GF-D8 (cell line): Measurements from ENCODE around the gene MTCL3.

ENCODE experiments used
- DNase-seq: peaks from one replicate; lab custom pipeline; 2025; lab: John Stamatoyannopoulos, UW

MTCL3 gene

GRCh38 chr6:127518710-127519468, at the start of gene MTCL3:
TSS of gene MTCL3 (minus strand) at chr6:127519335.
- DNase-seq, result no peak

- no peak for DNase-seq
Measured at GRCh38 chr6:127567476-127567875, 48.3 kb upstream of the MTCL3 start.

GRCh38 chr6:127566651-127567050, 47.5 kb upstream of the MTCL3 start:
- no peak for DNase-seq

- no peak for DNase-seq
Measured at GRCh38 chr6:127566119-127566518, 47.0 kb upstream of the MTCL3 start.

- DNase-seq, result no peak
Measured at GRCh38 chr6:127564761-127565160, 45.6 kb upstream of the MTCL3 start.

- no peak for DNase-seq
Measured at GRCh38 chr6:127561660-127562059, 42.5 kb upstream of the MTCL3 start.

GRCh38 chr6:127554435-127555006, 35.4 kb upstream of the MTCL3 start:
- no peak for DNase-seq

- no peak for DNase-seq
Measured at GRCh38 chr6:127550403-127550802, 31.3 kb upstream of the MTCL3 start.

- DNase-seq, result no peak
Measured at GRCh38 chr6:127547904-127548649, 28.9 kb upstream of the MTCL3 start.

- no peak for DNase-seq
Measured at GRCh38 chr6:127547215-127547614, 28.1 kb upstream of the MTCL3 start.

- DNase-seq, result no peak
Measured at GRCh38 chr6:127539272-127539671, 20.1 kb upstream of the MTCL3 start.

GRCh38 chr6:127538750-127539264, 19.7 kb upstream of the MTCL3 start:
- no peak for DNase-seq

GRCh38 chr6:127533736-127534135, 14.6 kb upstream of the MTCL3 start:
- DNase-seq, result no peak

GRCh38 chr6:127533011-127533410, 13.9 kb upstream of the MTCL3 start:
- no peak for DNase-seq

GRCh38 chr6:127522714-127523113, 3.6 kb upstream of the MTCL3 start:
- DNase-seq, result no peak

- no peak for DNase-seq
Measured at GRCh38 chr6:127520066-127520465, 931 bp upstream of the MTCL3 start.

GRCh38 chr6:127519469-127519785, 292 bp upstream of the MTCL3 start:
- no peak for DNase-seq

GRCh38 chr6:127518191-127518709, 885 bp downstream of the MTCL3 start:
- DNase-seq, result no peak

- DNase-seq, result no peak
Measured at GRCh38 chr6:127517693-127518092, 1.4 kb downstream of the MTCL3 start.

GRCh38 chr6:127516662-127517273, 2.4 kb downstream of the MTCL3 start:
- DNase-seq, result no peak

GRCh38 chr6:127515794-127516661, 3.1 kb downstream of the MTCL3 start:
- DNase-seq, result no peak
